ELF-1 (cell line): ENCODE results near the gene DCPS.
"Not testable (repeated sequence)": the region's sequence is repeated elsewhere in the genome, so short reads cannot be mapped to it uniquely, and the experiment has no call there.

Experiments
- DNase-seq: peaks from one replicate; pipeline ENCODE4 v3.0.0-alpha.2; 2016; ENCODE audit warnings: low read depth, low spot score

DCPS gene

GRCh38 chr11:126381960-126382359 is 78.1 kb downstream of the DCPS start:
- DNase-seq: not testable (repeated sequence)

- DNase-seq: peak; percentile 77
These were observed 78.8 kb downstream of the DCPS start for GRCh38 chr11:126382641-126383040.

GRCh38 chr11:126383339-126384335 is 79.8 kb downstream of the DCPS start:
- peak; percentile 73 for DNase-seq

GRCh38 chr11:126384449-126385070 is 80.7 kb downstream of the DCPS start:
- DNase-seq: no peak

- no peak for DNase-seq
These were observed 82.3 kb downstream of the DCPS start for GRCh38 chr11:126385991-126386728.

- DNase-seq: peak; percentile 58
These were observed 82.8 kb downstream of the DCPS start for GRCh38 chr11:126386729-126387071.

- no peak for DNase-seq
These were observed 84.0 kb downstream of the DCPS start for GRCh38 chr11:126387857-126388256.

- no peak for DNase-seq
These were observed 86.5 kb downstream of the DCPS start for GRCh38 chr11:126390272-126390867.

GRCh38 chr11:126391286-126391954 is 87.6 kb downstream of the DCPS start:
- no peak for DNase-seq

GRCh38 chr11:126391970-126392632 is 88.2 kb downstream of the DCPS start:
- no peak for DNase-seq

GRCh38 chr11:126392633-126393013 is 88.8 kb downstream of the DCPS start:
- no peak for DNase-seq

- DNase-seq: no peak
These were observed 89.3 kb downstream of the DCPS start for GRCh38 chr11:126393143-126393542.

- DNase-seq: no peak
These were observed 90.2 kb downstream of the DCPS start for GRCh38 chr11:126394036-126394435.

- DNase-seq: not testable (repeated sequence)
These were observed 90.8 kb downstream of the DCPS start for GRCh38 chr11:126394634-126395072.
